ENCODE measurements around the gene HIRA.
"Not testable (repeated sequence)": the region's sequence is repeated elsewhere in the genome, so short reads cannot be mapped to it uniquely, and the experiment has no call there.

The HIRA gene

GRCh38 chr22:19383292-19383691, 48.2 kb downstream of the HIRA start:
- no peak for DNase-seq (ENCODE audit: low read depth)

- no peak for DNase-seq (ENCODE audit: low read depth)
Measured at GRCh38 chr22:19382240-19382639, 49.3 kb downstream of the HIRA start.

- no peak for DNase-seq (ENCODE audit: low read depth)
Measured at GRCh38 chr22:19378344-19378674, 53.2 kb downstream of the HIRA start.

GRCh38 chr22:19377565-19378343, 53.8 kb downstream of the HIRA start:
- DNase-seq (ENCODE audit: low read depth) = no peak

GRCh38 chr22:19376971-19377370, 54.6 kb downstream of the HIRA start:
- DNase-seq (ENCODE audit: low read depth) = no peak

GRCh38 chr22:19376247-19376646, 55.3 kb downstream of the HIRA start:
- DNase-seq (ENCODE audit: low read depth) = no peak

GRCh38 chr22:19375435-19375834, 56.1 kb downstream of the HIRA start:
- DNase-seq (ENCODE audit: low read depth) = no peak

GRCh38 chr22:19374410-19374809, 57.1 kb downstream of the HIRA start:
- no peak for DNase-seq (ENCODE audit: low read depth)

GRCh38 chr22:19373450-19373849, 58.1 kb downstream of the HIRA start:
- no peak for DNase-seq (ENCODE audit: low read depth)

- no peak for DNase-seq (ENCODE audit: low read depth)
Measured at GRCh38 chr22:19371893-19372292, 59.6 kb downstream of the HIRA start.

GRCh38 chr22:19368876-19369275, 62.7 kb downstream of the HIRA start:
- DNase-seq (ENCODE audit: low read depth) = no peak

- no peak for DNase-seq (ENCODE audit: low read depth)
Measured at GRCh38 chr22:19367763-19368367, 63.7 kb downstream of the HIRA start.

- not testable (repeated sequence) for DNase-seq (ENCODE audit: low read depth)
Measured at GRCh38 chr22:19363541-19363940, 68.0 kb downstream of the HIRA start.

GRCh38 chr22:19361501-19362103, 69.9 kb downstream of the HIRA start:
- DNase-seq (ENCODE audit: low read depth) = no peak

GRCh38 chr22:19360862-19361261, 70.7 kb downstream of the HIRA start:
- DNase-seq (ENCODE audit: low read depth) = no peak

GRCh38 chr22:19360300-19360792, 71.2 kb downstream of the HIRA start:
- no peak for DNase-seq (ENCODE audit: low read depth)

- DNase-seq (ENCODE audit: low read depth) = no peak
Measured at GRCh38 chr22:19359554-19360299, 71.8 kb downstream of the HIRA start.

- no peak for DNase-seq (ENCODE audit: low read depth)
Measured at GRCh38 chr22:19358703-19359553, 72.6 kb downstream of the HIRA start.

- no peak for DNase-seq (ENCODE audit: low read depth)
Measured at GRCh38 chr22:19358195-19358594, 73.3 kb downstream of the HIRA start.

GRCh38 chr22:19357270-19358105, 74.0 kb downstream of the HIRA start:
- no peak for DNase-seq (ENCODE audit: low read depth)
